DMS114 treated with DMSO at 0.1 percent for 48 hours (cell line): Measurements from ENCODE around the gene LPGAT1.

Source experiments
- DNase-seq: peaks from one replicate; lab custom pipeline; 2025; ENCODE audit not compliant: unreplicated experiment; lab: John Stamatoyannopoulos, UW

Gene LPGAT1

DNA sequence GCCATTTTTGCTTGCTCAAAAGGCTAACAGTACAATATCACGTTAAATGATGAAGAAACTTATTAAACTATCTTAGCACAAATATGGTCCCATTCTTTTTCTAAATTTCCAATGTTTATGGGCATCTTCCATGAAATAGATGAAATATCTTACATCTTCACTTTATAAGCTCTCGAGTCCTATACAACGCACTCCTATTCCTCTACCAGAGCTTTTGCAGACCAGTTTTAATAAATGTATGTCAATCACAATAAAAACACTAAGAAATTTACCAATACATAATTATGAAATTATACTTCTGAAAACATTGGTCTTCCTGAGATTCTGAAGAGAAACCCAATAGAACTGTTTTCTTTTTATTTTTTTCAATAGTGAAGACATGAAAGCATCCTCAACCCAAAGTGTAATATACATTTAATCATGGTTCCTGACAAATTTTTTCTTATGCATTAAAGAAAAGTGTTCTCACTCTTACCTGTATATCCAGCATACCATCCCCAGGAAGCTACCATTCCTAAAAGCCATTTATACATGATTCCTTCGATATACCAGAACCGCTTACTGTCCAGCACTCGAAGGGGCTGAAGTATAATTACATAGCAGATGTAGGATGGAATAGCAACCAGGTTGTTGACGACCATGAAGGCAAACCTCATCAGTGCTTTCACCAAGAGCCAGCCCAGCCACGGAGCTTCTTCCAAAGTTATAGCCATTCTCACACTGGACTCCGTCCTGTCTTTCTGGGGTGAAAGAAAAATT is 1.8 kb downstream of the LPGAT1 start:
- no peak for DNase-seq

GRCh38 chr1:211827051-211827450 is 3.5 kb downstream of the LPGAT1 start:
- no peak for DNase-seq

DNA sequence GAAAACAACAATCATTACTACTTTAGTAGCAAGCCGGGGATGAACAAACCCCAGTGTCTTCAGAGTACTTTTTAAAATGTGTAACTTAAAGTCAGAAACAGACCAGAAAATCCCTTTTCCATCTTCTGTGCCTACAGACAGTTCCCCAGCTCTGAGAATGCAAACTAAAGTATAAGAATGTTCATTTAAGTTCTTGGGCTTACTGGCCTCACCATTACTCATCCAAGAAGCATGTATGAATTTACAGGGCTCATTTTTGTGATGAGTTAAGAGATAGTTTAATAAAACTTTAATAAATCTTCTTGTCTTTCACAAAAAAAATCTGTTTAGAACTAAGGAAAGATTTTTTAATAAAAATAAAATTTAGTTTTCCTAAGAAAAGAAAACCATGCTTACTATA is 4.6 kb downstream of the LPGAT1 start:
- DNase-seq, result no peak

DNA sequence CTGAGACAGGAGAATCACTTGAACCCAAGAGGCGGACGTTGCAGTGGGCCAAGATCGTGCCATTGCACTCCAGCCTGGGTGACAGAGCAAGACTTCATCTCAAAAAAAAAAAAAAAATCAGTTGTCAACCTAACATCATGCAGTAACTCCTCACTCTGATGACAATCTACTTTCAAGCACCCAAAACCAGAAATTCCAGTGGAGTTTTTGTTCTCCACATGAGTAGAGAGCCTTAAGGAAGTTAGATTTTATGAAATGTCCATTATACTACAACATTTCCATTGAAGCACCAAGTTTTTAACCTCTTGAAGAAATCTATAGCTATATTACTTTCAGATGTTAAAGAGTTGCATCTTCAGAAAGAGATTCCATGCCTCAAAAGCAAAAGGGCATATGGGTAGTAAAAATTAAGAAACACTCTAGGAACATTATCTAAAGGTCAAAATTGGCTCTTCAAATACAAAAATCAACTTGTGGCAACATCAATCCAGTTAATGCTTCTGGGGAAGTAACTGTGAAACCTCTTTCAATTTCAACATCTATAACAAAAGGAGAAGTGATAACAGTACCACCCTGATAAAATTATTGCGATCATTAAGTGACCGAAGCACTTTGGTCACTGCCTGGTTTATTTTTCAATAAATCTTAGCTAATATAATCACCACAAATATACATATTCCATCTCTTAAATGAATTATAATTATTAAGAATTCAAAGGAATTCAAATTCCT is 7.7 kb downstream of the LPGAT1 start:
- no peak for DNase-seq

DNA sequence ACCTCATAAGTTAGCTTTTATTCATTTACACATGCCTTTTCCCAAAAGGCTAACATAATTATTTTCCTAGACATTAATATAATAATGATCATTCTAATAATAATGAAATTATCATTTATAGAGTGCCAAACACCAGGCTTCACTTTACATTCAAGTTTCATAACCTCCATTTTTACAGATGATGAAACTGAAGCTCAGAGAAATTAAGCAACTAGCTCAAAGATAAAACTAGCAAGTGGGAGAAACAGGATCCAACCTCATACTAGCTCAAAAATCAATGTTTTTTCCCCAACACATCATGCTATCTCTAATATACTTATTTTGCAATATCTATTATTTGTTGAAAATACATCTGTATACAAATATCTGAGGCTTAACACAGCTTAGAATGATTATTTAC is 14.0 kb downstream of the LPGAT1 start:
- DNase-seq, result no peak

DNA sequence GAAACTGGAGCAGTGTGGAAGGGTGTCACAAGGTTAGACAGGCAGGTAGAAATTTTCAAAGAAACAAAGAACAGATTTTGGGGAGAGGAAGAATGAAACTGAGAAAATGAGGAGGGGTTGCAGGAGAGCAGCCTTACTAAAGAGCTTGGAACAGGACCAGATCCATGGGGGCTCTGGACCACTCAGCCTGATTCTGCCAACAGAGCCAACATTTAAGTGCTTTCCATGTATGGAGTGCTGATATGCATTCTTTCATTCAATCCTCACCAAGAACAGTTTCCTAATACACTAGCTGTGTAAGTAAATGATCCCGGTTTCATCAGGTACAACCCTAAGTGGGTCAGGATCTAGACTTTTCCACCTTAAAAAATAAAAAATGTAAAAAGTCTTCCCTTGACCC is 16.2 kb downstream of the LPGAT1 start:
- DNase-seq, result no peak

DNA sequence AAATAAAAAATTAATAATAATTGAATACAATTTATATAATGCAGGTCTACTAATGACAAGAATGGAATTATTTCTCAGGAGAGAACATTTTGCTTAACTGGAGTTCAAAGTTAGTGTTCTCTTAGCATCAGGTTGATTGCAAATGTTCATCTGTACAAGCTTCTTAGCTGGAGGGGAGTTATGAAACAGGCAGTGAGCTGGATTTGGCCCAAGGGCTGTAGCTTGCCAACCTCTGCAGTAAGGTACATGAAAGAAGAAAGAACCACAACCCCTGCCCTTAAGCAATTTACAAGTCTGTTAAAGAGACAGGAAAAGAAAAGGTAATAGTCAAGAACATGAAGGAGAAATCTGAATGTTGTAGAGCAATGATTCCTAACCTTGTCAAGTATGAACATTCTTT is 17.0 kb downstream of the LPGAT1 start:
- no peak for DNase-seq

DNA sequence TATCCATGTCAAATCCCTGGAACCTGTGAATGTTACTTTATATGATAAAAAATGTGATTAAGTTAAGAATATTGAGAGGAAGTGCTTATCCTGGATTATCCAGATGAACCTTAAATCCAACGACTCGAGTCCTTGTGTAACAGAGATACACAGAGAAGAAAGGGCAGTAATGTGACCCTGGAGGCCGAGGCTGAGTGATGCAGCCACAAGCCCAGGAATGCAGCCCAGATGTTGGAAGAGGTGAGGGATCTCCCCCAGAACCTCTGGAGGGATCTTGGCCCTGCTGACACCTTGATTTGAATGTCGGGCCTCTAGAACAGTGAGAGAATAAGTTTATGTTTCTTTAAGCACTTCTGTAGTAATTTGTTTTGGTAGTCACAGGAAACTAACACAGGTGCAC is 18.0 kb downstream of the LPGAT1 start:
- no peak for DNase-seq

DNA sequence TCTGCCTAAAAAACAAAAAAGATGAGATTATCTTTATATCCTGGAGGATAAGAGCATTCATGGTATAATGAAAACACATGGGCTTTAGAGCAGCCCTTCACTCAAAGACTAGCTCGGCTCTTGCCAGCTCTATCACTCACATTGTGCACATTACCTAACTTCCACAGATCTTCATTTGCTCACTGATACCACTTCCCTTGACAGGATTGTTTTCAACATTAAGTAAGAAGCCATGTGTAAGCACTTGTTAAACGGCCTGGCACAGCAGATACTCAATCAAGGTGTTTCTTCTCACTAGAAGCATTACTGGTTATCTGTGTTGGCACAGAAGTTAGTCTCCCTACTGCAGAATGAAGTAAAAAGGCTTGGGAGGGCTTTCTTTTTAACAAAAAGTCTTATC is 18.7 kb downstream of the LPGAT1 start:
- DNase-seq, result no peak

DNA sequence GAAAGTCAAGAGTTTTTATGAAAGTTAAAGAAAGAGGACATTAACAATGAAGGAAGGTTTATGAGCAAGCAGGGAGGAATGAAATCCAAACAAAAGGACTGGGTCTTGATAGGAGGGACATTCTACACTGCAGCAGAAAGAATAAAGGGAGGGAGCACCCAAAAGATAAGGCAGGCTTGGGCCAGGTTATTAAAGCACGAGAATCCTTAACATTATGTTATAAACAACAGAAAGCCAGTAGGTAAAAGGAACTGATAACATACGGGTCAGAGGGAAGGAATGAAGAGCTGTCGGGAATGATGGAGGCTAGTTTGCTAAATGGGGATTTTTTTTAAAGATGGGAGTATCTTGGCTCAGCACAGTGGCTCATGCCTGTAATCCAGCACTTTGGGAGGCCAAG is 19.4 kb downstream of the LPGAT1 start:
- DNase-seq, result no peak

- DNase-seq, result no peak
These were observed 22.1 kb downstream of the LPGAT1 start for GRCh38 chr1:211808475-211808874.

GRCh38 chr1:211804915-211805314 is 25.6 kb downstream of the LPGAT1 start:
- DNase-seq, result no peak

DNA sequence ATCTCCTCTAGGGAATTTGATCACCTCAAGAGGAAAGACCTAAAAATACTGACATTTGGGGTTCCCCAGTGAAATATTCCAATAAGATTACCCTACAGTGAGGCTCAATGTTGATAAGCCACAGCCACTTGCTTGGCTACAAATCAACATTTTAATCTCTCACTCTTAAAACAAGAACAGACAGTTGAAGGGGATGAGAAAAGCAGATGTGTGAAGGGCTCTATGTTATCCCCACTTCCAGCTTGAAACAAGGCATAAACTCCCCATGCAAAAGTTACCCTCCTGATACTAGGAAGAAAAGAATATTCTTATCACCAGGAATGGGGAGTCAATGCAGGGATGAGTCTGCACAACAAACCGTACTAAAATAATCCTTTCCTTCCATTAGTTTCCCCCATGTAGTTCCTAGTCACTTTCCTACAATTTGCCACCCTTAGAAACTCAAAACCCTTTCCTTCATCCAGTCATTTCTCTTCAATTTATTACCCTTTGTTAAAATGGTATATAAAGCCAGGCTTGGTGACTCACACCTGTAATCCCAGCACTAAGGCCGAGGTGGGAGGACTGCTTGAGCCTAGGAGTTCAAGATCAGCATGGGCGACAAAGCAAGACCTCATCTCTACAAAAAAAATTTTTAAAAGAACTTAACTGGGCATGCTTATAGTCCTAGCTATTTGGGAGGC is 29.5 kb downstream of the LPGAT1 start:
- DNase-seq, result no peak

GRCh38 chr1:211797994-211798393 is 32.6 kb downstream of the LPGAT1 start:
- no peak for DNase-seq

DNA sequence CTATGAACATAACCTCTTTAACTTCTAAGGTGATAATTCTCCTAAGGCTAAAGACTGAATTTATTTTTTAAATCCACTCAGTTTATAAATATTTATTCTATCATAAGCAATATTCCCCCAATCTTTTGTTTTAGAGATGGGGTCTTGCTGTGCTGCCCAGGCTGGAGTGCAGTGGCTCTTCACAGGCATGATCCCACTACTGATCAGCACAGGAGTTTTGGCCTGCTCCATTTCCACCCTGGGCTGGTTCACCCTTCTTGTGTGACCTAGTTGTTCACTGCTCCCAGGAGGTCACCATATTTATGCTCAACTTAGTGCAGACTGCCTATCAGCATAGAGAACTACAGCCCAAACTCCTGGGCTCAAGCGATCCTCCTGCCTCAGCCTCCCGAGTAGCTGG is 38.6 kb downstream of the LPGAT1 start:
- DNase-seq, result no peak

GRCh38 chr1:211789641-211790464 is 40.7 kb downstream of the LPGAT1 start:
- DNase-seq, result no peak

DNA sequence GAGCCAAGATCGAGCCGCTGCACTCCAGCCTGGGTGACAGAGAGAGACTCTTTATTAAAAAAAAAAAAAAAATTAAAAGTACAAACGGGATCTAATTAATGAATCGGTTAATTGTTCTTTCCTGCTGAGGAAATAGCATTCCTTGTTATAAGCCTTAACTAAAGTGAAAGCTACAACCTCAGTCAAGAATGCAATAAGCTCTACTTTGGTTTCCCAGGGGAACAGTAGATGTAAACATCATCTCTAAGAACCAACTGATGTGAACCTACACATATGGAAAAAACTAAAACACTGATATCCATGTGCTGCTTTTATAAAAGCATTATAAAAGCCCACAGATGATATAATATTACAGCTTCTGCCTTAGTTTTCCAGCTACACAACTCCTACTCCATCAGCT is 41.9 kb downstream of the LPGAT1 start:
- no peak for DNase-seq

- DNase-seq, result no peak
These were observed 46.7 kb downstream of the LPGAT1 start for GRCh38 chr1:211783897-211784296.

GRCh38 chr1:211783266-211783665 is 47.3 kb downstream of the LPGAT1 start:
- DNase-seq, result no peak

GRCh38 chr1:211781260-211781659 is 49.3 kb downstream of the LPGAT1 start:
- no peak for DNase-seq

GRCh38 chr1:211775170-211775569 is 55.4 kb downstream of the LPGAT1 start:
- no peak for DNase-seq
